ENCODE results near the gene ASB18.

ASB18 gene

DNA sequence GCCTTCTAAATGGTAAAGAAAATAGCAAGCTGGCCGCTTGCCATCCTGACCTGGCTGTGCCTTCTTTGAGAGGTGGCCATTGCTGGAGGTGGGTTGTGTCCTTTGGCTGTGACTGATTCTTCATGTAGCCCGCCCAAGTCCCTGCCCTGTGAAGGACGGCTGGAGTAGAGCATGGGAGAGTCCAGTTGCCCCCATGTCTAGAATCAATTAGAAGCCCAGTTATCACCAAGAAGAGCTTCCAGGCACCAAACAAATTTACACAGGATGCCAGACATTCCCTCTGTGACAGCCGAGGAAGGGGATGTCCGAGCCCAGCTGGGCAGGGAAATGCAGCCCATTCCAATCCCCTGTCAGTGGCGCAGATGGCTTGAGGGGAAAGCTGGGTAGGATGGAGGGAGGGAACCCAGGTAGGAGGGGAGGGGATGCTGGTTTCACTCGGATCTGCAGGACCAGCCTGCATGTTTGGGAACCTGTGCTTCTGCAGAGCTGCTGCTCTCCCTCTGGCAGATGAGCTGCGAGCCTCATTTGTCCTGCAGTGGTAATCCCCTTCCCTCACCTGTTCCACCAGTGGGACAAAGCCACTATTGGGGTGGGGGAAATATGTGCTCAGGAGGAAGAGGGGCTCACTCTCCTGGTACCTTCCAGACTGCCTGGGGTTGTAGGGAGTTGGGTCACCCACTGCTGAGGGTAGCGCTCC, 25.7 kb upstream of the ASB18 start:
- TF ChIP-seq CEBPB (IDR thresholded peaks at IDR 0.05) = no peak

DNA sequence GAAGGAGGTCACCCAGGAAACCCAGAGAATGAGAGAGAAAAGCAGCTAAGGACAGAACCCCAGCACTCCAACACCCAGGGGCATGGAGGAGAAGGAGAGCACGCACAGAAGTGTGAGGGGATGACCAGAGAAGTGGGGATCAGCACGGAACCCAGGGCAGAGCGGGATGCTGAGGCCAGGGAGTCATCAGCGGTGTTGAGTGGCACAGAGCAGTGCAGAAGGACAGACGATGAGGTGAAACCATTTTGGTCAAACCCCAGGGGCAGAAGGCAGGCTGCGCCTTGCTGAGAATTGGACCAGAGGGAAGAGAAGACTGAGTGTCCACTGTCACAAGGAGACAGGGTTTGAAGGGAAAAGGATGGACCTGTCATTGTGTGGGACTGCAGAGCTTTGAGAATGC, 23.4 kb upstream of the ASB18 start:
- TF ChIP-seq TEAD4 (IDR thresholded peaks at IDR 0.05) (no peak), CEBPB (IDR thresholded peaks at IDR 0.05) (no peak), TCF12 (IDR thresholded peaks at IDR 0.05; ENCODE audit: low read depth) (no peak), YY1 (IDR thresholded peaks at IDR 0.05; ENCODE audit: low read depth) (no peak), CREB1 (IDR thresholded peaks at IDR 0.05; ENCODE audit: low read depth) (no peak), EGR1 (IDR thresholded peaks at IDR 0.05) (no peak), FOXM1 (IDR thresholded peaks at IDR 0.05; ENCODE audit: borderline replicate concordance, low read depth) (no peak), RAD21 (IDR thresholded peaks at IDR 0.05; ENCODE audit: low read depth) (no peak), TAF1 (IDR thresholded peaks at IDR 0.05; ENCODE audit: low read depth) (no peak), ZBTB7A (IDR thresholded peaks at IDR 0.05; ENCODE audit: low read depth) (no peak), NFIC (IDR thresholded peaks at IDR 0.05) (no peak), EP300 (IDR thresholded peaks at IDR 0.05; ENCODE audit: borderline replicate concordance) (no peak)
- TF ChIP-seq, protein P1, sequence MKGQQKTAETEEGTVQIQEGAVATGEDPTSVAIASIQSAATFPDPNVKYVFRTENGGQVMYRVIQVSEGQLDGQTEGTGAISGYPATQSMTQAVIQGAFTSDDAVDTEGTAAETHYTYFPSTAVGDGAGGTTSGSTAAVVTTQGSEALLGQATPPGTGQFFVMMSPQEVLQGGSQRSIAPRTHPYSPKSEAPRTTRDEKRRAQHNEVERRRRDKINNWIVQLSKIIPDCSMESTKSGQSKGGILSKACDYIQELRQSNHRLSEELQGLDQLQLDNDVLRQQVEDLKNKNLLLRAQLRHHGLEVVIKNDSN (IDR thresholded peaks at IDR 0.05) = no peak
- TF ChIP-seq, protein P2, sequence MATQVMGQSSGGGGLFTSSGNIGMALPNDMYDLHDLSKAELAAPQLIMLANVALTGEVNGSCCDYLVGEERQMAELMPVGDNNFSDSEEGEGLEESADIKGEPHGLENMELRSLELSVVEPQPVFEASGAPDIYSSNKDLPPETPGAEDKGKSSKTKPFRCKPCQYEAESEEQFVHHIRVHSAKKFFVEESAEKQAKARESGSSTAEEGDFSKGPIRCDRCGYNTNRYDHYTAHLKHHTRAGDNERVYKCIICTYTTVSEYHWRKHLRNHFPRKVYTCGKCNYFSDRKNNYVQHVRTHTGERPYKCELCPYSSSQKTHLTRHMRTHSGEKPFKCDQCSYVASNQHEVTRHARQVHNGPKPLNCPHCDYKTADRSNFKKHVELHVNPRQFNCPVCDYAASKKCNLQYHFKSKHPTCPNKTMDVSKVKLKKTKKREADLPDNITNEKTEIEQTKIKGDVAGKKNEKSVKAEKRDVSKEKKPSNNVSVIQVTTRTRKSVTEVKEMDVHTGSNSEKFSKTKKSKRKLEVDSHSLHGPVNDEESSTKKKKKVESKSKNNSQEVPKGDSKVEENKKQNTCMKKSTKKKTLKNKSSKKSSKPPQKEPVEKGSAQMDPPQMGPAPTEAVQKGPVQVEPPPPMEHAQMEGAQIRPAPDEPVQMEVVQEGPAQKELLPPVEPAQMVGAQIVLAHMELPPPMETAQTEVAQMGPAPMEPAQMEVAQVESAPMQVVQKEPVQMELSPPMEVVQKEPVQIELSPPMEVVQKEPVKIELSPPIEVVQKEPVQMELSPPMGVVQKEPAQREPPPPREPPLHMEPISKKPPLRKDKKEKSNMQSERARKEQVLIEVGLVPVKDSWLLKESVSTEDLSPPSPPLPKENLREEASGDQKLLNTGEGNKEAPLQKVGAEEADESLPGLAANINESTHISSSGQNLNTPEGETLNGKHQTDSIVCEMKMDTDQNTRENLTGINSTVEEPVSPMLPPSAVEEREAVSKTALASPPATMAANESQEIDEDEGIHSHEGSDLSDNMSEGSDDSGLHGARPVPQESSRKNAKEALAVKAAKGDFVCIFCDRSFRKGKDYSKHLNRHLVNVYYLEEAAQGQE (IDR thresholded peaks at IDR 0.05; ENCODE audit: low read depth) = no peak
- TF ChIP-seq, protein P3, sequence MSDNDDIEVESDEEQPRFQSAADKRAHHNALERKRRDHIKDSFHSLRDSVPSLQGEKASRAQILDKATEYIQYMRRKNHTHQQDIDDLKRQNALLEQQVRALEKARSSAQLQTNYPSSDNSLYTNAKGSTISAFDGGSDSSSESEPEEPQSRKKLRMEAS (IDR thresholded peaks at IDR 0.05) = no peak

DNA sequence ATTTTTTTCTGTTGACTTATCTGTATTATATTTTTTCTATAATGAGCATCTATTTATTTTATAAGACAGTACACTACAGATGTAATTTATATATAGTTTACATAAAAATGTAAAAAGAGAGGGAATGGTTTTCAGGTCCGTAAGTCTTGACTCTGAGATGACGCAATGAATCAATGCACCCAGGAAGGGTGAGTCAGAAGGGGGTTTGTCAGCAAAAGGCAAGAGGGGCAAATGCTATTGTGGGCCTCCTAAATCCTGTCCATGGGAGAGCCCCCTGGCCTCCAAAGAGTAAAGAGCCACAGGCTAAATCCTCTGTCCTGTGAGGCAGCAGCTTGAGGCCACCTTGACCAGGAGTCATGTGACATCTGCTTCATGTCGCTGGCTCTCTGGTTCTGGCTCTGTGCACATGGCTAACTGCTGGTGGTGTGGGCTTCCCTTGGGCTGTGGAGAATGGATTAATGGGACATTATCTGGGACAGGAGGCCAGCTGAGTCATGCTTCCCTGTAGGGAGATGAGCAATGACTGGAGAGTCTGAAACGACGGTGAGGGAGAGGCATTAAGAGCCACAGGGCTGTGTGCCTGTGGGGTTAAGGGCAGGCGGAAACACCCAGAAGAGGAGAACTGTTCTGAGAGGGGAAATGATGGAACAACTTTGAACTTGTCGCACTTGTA, 22.8 kb upstream of the ASB18 start:
- TF ChIP-seq ZBTB7A (IDR thresholded peaks at IDR 0.05; ENCODE audit: low read depth) = no peak
- TF ChIP-seq, protein P3 (IDR thresholded peaks at IDR 0.05) = no peak
- TF ChIP-seq, protein P1 (IDR thresholded peaks at IDR 0.05) = peak; percentile 43
- TF ChIP-seq TEAD4 (IDR thresholded peaks at IDR 0.05) = no peak

DNA sequence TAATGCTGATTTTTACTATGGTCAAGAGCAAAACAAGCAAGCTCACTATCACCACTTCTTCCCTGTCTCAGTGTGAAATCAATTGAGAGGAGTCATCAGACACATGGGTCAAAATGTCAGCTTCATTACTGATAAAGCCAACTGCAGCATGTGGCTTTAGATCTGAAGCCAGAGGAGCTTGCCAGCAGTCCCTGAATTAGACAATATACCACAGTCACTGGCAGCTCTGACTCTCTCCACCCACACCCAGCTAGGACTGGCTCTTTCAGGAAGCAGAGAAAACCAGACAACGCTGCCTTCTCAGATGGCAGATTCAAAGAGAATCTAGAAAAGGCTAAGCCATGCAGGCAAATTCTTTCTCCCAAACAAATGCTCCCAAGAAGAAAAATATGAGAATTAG, 20.0 kb upstream of the ASB18 start:
- TF ChIP-seq TEAD4 (IDR thresholded peaks at IDR 0.05) = no peak
- TF ChIP-seq NFIC (IDR thresholded peaks at IDR 0.05) = no peak
- no peak for TF ChIP-seq RAD21 (IDR thresholded peaks at IDR 0.05; ENCODE audit: low read depth)

DNA sequence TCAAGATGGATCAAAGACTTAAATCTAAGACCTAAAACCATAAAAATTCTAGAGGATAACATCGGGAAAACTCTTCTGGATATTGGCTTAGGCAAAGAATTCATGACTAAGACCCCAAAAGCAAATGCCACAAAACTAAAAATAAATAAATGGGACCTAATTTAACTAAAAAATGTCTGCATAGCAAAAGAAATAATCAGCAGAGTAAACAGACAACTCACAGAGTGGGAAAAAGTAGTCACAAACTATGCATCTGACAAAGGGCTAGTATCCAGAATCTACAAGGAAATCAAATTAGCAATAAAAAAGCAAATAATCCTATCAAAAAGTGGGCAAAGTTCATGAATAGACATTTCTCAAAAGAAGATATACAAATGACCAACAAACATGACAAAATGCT, 18.2 kb upstream of the ASB18 start:
- no peak for TF ChIP-seq TCF12 (IDR thresholded peaks at IDR 0.05; ENCODE audit: low read depth)
- TF ChIP-seq, protein P1 (IDR thresholded peaks at IDR 0.05) = no peak
- no peak for TF ChIP-seq CEBPB (IDR thresholded peaks at IDR 0.05)
- TF ChIP-seq FOXM1 (IDR thresholded peaks at IDR 0.05; ENCODE audit: borderline replicate concordance, low read depth) = no peak
- no peak for TF ChIP-seq CREB1 (IDR thresholded peaks at IDR 0.05; ENCODE audit: low read depth)

DNA sequence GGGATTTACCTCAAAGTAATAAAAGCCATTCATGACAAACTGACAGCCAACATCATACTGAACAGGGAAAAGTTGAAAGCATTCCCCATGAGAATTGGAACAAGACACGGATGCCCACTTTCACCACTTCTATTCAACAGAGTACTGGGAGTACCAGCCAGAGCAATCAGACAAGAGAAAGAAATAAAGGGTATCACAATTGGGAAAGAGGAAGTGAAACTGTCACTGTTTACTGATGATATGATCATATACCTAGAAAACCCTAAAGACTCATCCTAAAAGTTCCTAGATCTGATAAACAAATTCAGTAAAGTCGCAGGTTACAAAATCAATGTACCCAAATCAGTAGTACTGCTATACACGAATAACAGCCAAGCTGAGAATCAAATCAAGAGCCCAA, 17.2 kb upstream of the ASB18 start:
- TF ChIP-seq, protein P2 (IDR thresholded peaks at IDR 0.05; ENCODE audit: low read depth) = no peak
- TF ChIP-seq, protein P3 (IDR thresholded peaks at IDR 0.05) = no peak
- no peak for TF ChIP-seq TEAD4 (IDR thresholded peaks at IDR 0.05)
- no peak for TF ChIP-seq RAD21 (IDR thresholded peaks at IDR 0.05; ENCODE audit: low read depth)
- no peak for TF ChIP-seq ZBTB7A (IDR thresholded peaks at IDR 0.05; ENCODE audit: low read depth)
- no peak for TF ChIP-seq EP300 (IDR thresholded peaks at IDR 0.05; ENCODE audit: borderline replicate concordance)
- TF ChIP-seq EGR1 (IDR thresholded peaks at IDR 0.05) = no peak
- TF ChIP-seq, protein P1 (IDR thresholded peaks at IDR 0.05) = no peak
- TF ChIP-seq NFIC (IDR thresholded peaks at IDR 0.05) = no peak
- no peak for TF ChIP-seq FOXM1 (IDR thresholded peaks at IDR 0.05; ENCODE audit: borderline replicate concordance, low read depth)
- TF ChIP-seq CREB1 (IDR thresholded peaks at IDR 0.05; ENCODE audit: low read depth) = no peak
- TF ChIP-seq YY1 (IDR thresholded peaks at IDR 0.05; ENCODE audit: low read depth) = no peak
- TF ChIP-seq TCF12 (IDR thresholded peaks at IDR 0.05; ENCODE audit: low read depth) = no peak
- no peak for TF ChIP-seq CEBPB (IDR thresholded peaks at IDR 0.05)
- no peak for TF ChIP-seq TAF1 (IDR thresholded peaks at IDR 0.05; ENCODE audit: low read depth)

Data from Ishikawa (cell line).